SK-N-SH (cell line): ENCODE results near the gene ACP3.

Source experiments
- CHD2 ChIP-seq: fragments of 150-350 bp; IDR thresholded peaks from 2 replicates; pipeline ENCODE4 v1.6.1; 2018; ENCODE audit warnings: low read length; ENCODE audit not compliant: partially characterized antibody
- ELF1 ChIP-seq: IDR thresholded peaks from 2 replicates; pipeline ENCODE4 v1.4.0; 2012
- EP300 ChIP-seq, 2 experiments: IDR thresholded peaks; 2 replicates each; pipeline versions ENCODE4 v1.4.0 to v1.6.1; 2012; ENCODE audit warnings: borderline replicate concordance in 1 of 2, low read depth in 1 of 2, low read length in 1 of 2
- EZH2phosphoT487 ChIP-seq: fragments of 200-600 bp; sonication (generic); IDR thresholded peaks from 2 replicates; pipeline ENCODE4 v1.6.1; 2017; ENCODE audit warnings: low read depth, mixed run types, mild to moderate bottlenecking, antibody characterized with exemption, moderate library complexity, borderline replicate concordance
- FOXJ3 ChIP-seq: sonication (generic); formaldehyde crosslinking; IDR thresholded peaks from 2 replicates; pipeline ENCODE4 v1.5.1; 2020; ENCODE audit warnings: mild to moderate bottlenecking, missing genetic modification reagents
- FOXM1 ChIP-seq: IDR thresholded peaks from 2 replicates; pipeline ENCODE4 v1.4.0; 2012; ENCODE audit warnings: low read depth, mild to moderate bottlenecking
- NRF1 ChIP-seq: IDR thresholded peaks from 2 replicates; pipeline ENCODE4 v1.6.1; 2012; ENCODE audit warnings: low read depth, mild to moderate bottlenecking, low read length
- TAF1 ChIP-seq: IDR thresholded peaks from 2 replicates; pipeline ENCODE4 v1.6.1; 2012; ENCODE audit warnings: low read depth, mild to moderate bottlenecking, low read length, moderate library complexity, borderline replicate concordance
- TCF12 ChIP-seq: IDR thresholded peaks from 2 replicates; pipeline ENCODE4 v1.4.0; 2012
- TF ChIP-seq, protein P1 (sequence below): fragments of 200-600 bp; sonication (generic); IDR thresholded peaks from 2 replicates; pipeline ENCODE4 v1.6.1; 2017; ENCODE audit warnings: antibody characterized with exemption, mild to moderate bottlenecking, moderate library complexity
- TF ChIP-seq, protein P2 (sequence below): IDR thresholded peaks from 2 replicates; pipeline ENCODE4 v1.4.0; 2012; ENCODE audit warnings: low read depth, borderline replicate concordance
- TF ChIP-seq, protein P3 (sequence below): IDR thresholded peaks from 2 replicates; pipeline ENCODE4 v1.6.1; 2012; ENCODE audit warnings: mild to moderate bottlenecking, low read depth, low read length, moderate library complexity
- TF ChIP-seq, protein P4 (sequence below): IDR thresholded peaks from 2 replicates; pipeline ENCODE4 v1.4.0; 2012; ENCODE audit warnings: low read depth, borderline replicate concordance

DNA sequence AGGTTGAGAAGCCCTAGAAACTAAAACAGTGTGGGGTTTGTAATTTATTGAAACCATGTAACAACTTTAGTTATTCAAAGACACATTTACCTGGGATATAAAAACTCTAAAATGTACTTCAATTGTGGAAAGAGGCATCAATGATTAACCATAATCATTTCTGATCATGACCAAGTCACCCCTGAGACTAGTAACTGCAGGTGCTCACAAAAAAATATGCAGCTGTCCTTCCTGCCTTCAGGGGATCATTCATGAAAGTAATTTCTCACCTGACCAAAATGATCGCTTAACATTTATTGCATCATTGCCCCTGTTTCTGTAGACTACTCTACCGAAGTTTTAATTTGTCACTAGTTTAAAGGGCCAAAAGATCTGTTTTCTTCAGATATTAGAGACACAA lies 9.0 kb downstream of the ACP3 start:
- TF ChIP-seq, protein P1, sequence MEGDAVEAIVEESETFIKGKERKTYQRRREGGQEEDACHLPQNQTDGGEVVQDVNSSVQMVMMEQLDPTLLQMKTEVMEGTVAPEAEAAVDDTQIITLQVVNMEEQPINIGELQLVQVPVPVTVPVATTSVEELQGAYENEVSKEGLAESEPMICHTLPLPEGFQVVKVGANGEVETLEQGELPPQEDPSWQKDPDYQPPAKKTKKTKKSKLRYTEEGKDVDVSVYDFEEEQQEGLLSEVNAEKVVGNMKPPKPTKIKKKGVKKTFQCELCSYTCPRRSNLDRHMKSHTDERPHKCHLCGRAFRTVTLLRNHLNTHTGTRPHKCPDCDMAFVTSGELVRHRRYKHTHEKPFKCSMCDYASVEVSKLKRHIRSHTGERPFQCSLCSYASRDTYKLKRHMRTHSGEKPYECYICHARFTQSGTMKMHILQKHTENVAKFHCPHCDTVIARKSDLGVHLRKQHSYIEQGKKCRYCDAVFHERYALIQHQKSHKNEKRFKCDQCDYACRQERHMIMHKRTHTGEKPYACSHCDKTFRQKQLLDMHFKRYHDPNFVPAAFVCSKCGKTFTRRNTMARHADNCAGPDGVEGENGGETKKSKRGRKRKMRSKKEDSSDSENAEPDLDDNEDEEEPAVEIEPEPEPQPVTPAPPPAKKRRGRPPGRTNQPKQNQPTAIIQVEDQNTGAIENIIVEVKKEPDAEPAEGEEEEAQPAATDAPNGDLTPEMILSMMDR, result no peak
- TF ChIP-seq NRF1 (no peak), EZH2phosphoT487 (no peak), TAF1 (no peak), FOXJ3 (CRISPR knock-in tag) (no peak), TCF12 (no peak), CHD2 (no peak), FOXM1 (no peak), EP300 (IDR thresholded peaks at IDR 0.05; ENCODE audit: borderline replicate concordance in 1 of 2, low read depth in 1 of 2, low read length in 1 of 2) (no peak), ELF1 (no peak)
- TF ChIP-seq, protein P2, sequence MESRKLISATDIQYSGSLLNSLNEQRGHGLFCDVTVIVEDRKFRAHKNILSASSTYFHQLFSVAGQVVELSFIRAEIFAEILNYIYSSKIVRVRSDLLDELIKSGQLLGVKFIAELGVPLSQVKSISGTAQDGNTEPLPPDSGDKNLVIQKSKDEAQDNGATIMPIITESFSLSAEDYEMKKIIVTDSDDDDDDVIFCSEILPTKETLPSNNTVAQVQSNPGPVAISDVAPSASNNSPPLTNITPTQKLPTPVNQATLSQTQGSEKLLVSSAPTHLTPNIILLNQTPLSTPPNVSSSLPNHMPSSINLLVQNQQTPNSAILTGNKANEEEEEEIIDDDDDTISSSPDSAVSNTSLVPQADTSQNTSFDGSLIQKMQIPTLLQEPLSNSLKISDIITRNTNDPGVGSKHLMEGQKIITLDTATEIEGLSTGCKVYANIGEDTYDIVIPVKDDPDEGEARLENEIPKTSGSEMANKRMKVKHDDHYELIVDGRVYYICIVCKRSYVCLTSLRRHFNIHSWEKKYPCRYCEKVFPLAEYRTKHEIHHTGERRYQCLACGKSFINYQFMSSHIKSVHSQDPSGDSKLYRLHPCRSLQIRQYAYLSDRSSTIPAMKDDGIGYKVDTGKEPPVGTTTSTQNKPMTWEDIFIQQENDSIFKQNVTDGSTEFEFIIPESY, result no peak
- TF ChIP-seq, protein P3, sequence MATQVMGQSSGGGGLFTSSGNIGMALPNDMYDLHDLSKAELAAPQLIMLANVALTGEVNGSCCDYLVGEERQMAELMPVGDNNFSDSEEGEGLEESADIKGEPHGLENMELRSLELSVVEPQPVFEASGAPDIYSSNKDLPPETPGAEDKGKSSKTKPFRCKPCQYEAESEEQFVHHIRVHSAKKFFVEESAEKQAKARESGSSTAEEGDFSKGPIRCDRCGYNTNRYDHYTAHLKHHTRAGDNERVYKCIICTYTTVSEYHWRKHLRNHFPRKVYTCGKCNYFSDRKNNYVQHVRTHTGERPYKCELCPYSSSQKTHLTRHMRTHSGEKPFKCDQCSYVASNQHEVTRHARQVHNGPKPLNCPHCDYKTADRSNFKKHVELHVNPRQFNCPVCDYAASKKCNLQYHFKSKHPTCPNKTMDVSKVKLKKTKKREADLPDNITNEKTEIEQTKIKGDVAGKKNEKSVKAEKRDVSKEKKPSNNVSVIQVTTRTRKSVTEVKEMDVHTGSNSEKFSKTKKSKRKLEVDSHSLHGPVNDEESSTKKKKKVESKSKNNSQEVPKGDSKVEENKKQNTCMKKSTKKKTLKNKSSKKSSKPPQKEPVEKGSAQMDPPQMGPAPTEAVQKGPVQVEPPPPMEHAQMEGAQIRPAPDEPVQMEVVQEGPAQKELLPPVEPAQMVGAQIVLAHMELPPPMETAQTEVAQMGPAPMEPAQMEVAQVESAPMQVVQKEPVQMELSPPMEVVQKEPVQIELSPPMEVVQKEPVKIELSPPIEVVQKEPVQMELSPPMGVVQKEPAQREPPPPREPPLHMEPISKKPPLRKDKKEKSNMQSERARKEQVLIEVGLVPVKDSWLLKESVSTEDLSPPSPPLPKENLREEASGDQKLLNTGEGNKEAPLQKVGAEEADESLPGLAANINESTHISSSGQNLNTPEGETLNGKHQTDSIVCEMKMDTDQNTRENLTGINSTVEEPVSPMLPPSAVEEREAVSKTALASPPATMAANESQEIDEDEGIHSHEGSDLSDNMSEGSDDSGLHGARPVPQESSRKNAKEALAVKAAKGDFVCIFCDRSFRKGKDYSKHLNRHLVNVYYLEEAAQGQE, result no peak
- TF ChIP-seq, protein P4, sequence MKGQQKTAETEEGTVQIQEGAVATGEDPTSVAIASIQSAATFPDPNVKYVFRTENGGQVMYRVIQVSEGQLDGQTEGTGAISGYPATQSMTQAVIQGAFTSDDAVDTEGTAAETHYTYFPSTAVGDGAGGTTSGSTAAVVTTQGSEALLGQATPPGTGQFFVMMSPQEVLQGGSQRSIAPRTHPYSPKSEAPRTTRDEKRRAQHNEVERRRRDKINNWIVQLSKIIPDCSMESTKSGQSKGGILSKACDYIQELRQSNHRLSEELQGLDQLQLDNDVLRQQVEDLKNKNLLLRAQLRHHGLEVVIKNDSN, result no peak
